Muscle layer of duodenum (tissue), 2 donors: Measurements from ENCODE around the gene CFAP65.
A peak's percentile ranks its signal among the peaks of the same experiment; 100 is the strongest.

Experiments
- H3K27ac ChIP-seq: one replicate; pipeline ENCODE4 v1.7.0; 2013; ENCODE audit warnings: mild to moderate bottlenecking, low read length
- H3K27me3 ChIP-seq: one replicate; pipeline ENCODE4 v1.7.0; 2013; ENCODE audit warnings: low read depth, mild to moderate bottlenecking, control low read depth, low read length
- H3K36me3 ChIP-seq, 2 donors: one replicate each; pipeline ENCODE4 v1.7.0; 2013; ENCODE audit warnings: low read length in 2 of 2, control low read depth in 1 of 2, mild to moderate bottlenecking in 1 of 2; ENCODE audit not compliant: insufficient read depth in 2 of 2, control insufficient read depth in 1 of 2
- H3K4me1 ChIP-seq, 2 donors: one replicate each; pipeline ENCODE4 v1.7.0; 2013; ENCODE audit warnings: low read length in 2 of 2, mild to moderate bottlenecking in 2 of 2, control low read depth in 1 of 2, moderate library complexity in 1 of 2; ENCODE audit not compliant: insufficient read depth in 2 of 2, control insufficient read depth in 1 of 2
- H3K4me3 ChIP-seq, 2 donors: one replicate each; pipeline ENCODE4 v1.7.0; 2013; ENCODE audit warnings: low read length in 2 of 2, low read depth in 1 of 2, mild to moderate bottlenecking in 1 of 2
- H3K9me3 ChIP-seq, 2 donors: one replicate each; pipeline ENCODE4 v1.7.0; 2013; ENCODE audit warnings: low read length in 2 of 2, control low read depth in 1 of 2, mild to moderate bottlenecking in 1 of 2; ENCODE audit not compliant: control insufficient read depth in 1 of 2
- donor health status: healthy.

The CFAP65 gene

DNA sequence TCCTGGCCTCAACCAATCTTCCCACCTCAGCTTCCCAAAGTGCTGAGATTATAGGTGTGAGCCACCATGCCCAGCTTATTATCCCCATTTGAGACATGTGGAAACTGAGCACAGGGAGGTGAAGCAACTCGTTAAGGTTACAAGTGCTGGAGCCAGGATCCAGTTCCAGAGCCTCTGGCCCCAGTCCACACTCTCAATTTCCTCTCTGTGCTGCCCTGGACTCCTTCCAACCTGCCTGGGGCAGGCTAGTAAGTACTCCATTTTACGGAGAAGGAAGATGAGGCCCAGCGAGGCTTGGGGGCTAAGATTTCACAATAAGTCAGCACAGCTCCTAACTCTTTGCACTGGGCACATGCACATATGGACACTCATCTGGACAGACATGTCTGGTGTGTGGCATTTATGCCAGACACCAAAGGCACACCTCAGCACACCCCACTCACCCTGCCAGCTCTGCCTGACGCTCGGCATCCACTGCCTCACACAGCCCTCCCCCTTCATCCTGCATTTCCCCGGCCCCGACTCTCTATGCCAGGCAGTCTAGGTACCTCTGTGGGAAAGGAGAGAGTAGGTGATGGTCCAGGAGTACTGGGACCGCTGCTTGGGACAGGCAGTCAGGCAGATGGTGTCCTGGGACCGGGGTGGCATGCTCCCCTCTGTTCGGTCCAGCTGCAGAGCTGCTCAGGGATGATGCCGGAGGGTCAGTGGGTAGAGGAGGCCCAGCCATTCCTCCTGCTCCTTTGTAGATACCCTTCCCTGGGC lies 20.5 kb downstream of the CFAP65 start:
- Histone ChIP-seq H3K9me3 (no peaks in the 10 kb centered on the region), H3K4me1 (no peaks in the 10 kb centered on the region), H3K36me3 (no peaks in the 10 kb centered on the region), H3K4me3 (no peak overlapping the region), H3K27me3 (no peaks in the 10 kb centered on the region), H3K27ac (no peak overlapping the region)

DNA sequence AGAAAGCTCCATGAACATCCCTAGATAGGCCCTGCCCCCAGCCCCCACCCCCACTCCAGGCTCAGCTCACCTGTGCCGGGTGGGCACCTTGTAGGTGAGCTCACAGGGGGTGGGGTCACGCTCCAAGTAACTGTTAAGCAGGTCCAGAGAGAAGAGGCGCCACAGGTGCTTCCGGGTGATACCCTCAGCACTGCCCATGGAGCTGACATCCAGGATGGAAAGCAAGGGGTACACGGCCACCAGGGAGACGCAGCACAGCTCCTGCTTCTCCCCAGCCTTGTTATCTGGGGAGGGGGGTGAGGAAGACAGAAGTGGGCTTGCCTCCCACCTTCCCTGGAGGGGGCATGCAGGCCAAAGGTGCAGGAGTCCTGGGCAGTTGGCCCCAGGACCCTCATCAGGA lies 21.9 kb downstream of the CFAP65 start:
- no peaks in the 10 kb centered on the region for H3K27me3 ChIP-seq
- no peaks in the 10 kb centered on the region for H3K36me3 ChIP-seq
- H3K27ac ChIP-seq: no peak overlapping the region
- H3K4me3 ChIP-seq: no peak overlapping the region
- no peaks in the 10 kb centered on the region for H3K9me3 ChIP-seq
- no peaks in the 10 kb centered on the region for H3K4me1 ChIP-seq

DNA sequence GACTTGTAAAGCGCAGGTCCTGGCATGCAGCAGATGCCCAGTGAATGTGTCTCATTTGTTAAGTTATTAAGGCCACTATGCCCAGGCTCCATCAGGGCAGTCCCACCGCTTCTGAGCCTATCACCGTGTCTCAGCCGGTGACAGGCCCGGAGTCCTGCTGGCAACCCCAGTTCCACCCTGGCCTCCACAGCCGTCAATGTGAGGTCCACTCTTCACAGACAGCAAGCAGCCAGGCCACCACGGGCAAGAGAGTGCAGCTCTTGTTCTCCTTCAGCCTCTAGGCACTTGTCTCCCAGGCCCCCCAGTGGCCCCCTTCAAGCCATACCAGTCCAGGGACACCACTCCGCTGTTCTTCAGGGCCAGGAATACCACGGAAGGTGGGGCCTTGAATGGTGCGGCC lies 22.6 kb downstream of the CFAP65 start:
- Histone ChIP-seq H3K4me1 (no peaks in the 10 kb centered on the region), H3K27me3 (no peaks in the 10 kb centered on the region), H3K36me3 (no peaks in the 10 kb centered on the region), H3K27ac (no peak overlapping the region), H3K9me3 (no peaks in the 10 kb centered on the region), H3K4me3 (no peak overlapping the region)

DNA sequence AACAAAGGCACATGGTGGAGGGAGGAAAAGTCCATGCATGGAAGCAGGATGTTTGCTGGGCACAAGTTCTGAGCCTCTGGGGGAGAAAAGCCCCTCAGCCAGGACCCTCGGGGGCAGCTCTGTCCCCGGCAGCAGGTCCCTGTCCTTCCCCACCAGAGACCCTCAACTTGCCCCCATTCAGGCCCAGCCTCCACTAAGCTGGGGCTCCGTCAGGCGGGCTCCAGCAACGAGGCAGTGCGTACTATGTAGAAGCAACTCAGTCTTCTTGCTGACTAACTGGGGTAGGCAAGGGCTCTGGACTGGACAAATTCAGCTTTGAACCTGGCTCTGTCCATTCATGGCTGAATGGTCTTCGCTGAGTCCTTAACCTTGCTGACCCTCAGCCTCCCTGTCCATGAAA lies 23.0 kb downstream of the CFAP65 start:
- Histone ChIP-seq H3K27me3 (no peaks in the 10 kb centered on the region), H3K4me1 (no peaks in the 10 kb centered on the region), H3K4me3 (no peak overlapping the region), H3K27ac (no peak overlapping the region), H3K9me3 (no peaks in the 10 kb centered on the region), H3K36me3 (no peaks in the 10 kb centered on the region)

- Histone ChIP-seq H3K27ac (no peak overlapping the region), H3K27me3 (no peaks in the 10 kb centered on the region), H3K36me3 (no peaks in the 10 kb centered on the region), H3K4me3 (no peak overlapping the region), H3K9me3 (no peaks in the 10 kb centered on the region), H3K4me1 (no peaks in the 10 kb centered on the region)
These were observed 23.9 kb downstream of the CFAP65 start for GRCh38 chr2:219017201-219017931.

- Histone ChIP-seq H3K27me3 (no peaks in the 10 kb centered on the region), H3K4me3 (no peak overlapping the region), H3K36me3 (no peaks in the 10 kb centered on the region), H3K4me1 (no peaks in the 10 kb centered on the region), H3K9me3 (no peaks in the 10 kb centered on the region), H3K27ac (no peak overlapping the region)
These were observed 24.6 kb downstream of the CFAP65 start for GRCh38 chr2:219016721-219017120.

GRCh38 chr2:219010873-219011272 lies 30.4 kb downstream of the CFAP65 start:
- H3K4me1 ChIP-seq: no peaks in the 10 kb centered on the region
- H3K36me3 ChIP-seq: no peaks in the 10 kb centered on the region
- no peaks in the 10 kb centered on the region for H3K9me3 ChIP-seq
- H3K4me3 ChIP-seq: no peak overlapping the region
- H3K27me3 ChIP-seq: no peaks in the 10 kb centered on the region
- no peak overlapping the region for H3K27ac ChIP-seq

- Histone ChIP-seq H3K9me3 (no peaks in the 10 kb centered on the region), H3K36me3 (no peaks in the 10 kb centered on the region), H3K4me1 (no peaks in the 10 kb centered on the region), H3K4me3 (no peak overlapping the region), H3K27ac (no peak overlapping the region), H3K27me3 (no peaks in the 10 kb centered on the region)
These were observed 31.1 kb downstream of the CFAP65 start for GRCh38 chr2:219010162-219010756.

DNA sequence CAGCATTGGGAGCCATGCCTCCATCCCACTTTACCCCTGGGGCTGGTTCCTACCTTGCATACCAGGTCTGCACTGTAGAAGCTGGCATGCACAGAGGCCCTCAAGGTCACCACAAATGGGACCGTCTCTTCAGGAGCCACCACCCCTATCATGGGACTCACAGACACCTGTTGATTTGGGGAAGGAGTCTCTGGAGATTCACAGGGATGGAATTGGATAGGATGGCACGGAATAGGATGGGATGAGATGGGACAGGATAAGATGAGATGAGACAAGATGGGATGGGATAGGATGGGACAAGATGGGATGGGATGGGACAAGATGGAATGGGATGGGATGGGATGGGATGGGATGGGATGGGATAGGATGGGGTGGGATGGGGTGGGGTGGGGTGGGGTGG lies 32.0 kb downstream of the CFAP65 start:
- no peak overlapping the region for H3K27ac ChIP-seq
- no peaks in the 10 kb centered on the region for H3K9me3 ChIP-seq
- H3K4me3 ChIP-seq: no peak overlapping the region
- H3K27me3 ChIP-seq: peaks cover 2% of the 10 kb centered on the region
- no peaks in the 10 kb centered on the region for H3K36me3 ChIP-seq
- no peaks in the 10 kb centered on the region for H3K4me1 ChIP-seq

DNA sequence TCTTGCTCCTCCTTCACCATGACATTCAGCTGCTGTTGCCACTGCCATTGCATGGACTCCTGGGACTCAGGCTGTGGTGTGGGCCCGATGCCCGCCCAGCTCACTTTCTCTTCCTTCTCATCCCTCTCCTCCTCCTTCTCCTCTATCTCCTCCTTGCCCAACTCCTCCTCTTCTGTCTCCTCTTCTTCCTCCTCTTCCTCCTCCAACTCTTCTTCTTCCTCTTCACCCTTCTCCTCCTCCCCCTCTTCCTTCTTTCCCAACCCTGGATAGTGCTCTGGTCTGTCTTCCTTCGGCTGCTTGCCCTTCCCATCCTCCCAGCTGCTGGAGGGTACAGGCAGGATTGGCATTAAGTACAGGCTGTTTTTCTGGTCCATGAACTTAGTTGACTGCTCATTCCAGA lies 37.3 kb downstream of the CFAP65 start:
- Histone ChIP-seq H3K9me3 (no peaks in the 10 kb centered on the region), H3K36me3 (no peaks in the 10 kb centered on the region), H3K27ac (no peak overlapping the region), H3K4me1 (peaks cover 0 to 22% of the 10 kb centered on the region in 2 donors), H3K4me3 (no peak overlapping the region), H3K27me3 (peaks cover 48% of the 10 kb centered on the region)

GRCh38 chr2:219003267-219003634 lies 38.1 kb downstream of the CFAP65 start:
- Histone ChIP-seq H3K27ac (no peak overlapping the region), H3K27me3 (peaks cover 48% of the 10 kb centered on the region), H3K36me3 (no peaks in the 10 kb centered on the region), H3K4me3 (peak overlapping the region in 1 of 2 donors; percentile 48), H3K4me1 (peaks cover 0 to 22% of the 10 kb centered on the region in 2 donors), H3K9me3 (no peaks in the 10 kb centered on the region)
